Activated naive CD8-positive, alpha-beta T cell treated with anti-CD3 and anti-CD28 coated beads, Interleukin-2, amount 50 U/mL, for 16 hours (primary cell): Measurements from ENCODE around the gene EFNA4.
A peak's percentile ranks its signal among the peaks of the same experiment; 100 is the strongest.

Experiments
- DNase-seq: peaks from one replicate; pipeline ENCODE4 v3.0.0-alpha.2; 2020; ENCODE audit warnings: low read depth, low spot score

EFNA4 gene

DNA sequence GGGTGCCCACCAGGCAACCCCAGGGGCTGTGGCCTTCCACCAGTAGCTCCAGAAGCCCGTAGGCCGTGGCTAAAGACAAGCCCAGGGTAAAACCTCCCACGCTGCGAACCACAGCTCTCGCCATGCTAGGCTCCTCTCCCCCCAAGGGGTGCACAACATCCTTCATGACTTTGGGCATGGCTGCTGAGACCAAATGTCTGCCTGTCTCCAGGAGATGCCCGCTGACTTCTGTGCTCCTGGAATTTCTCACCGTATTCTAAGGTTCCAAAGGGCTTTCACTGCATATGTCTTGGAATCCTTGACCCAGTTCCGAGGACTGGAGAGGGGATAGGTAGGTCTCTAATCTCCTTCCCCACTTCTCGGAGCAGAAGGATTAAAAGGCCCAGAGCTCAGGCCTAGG lies 30.0 kb upstream of the EFNA4 start, which contains the start of the genes DCST1 and DCST2:
Gene DCST1 (plus strand): TSS at position 301 of the 400 bp plus-strand sequence. CDS start 213 bp downstream, outside the sequence.
Gene DCST2 (minus strand): TSS at position 258 of the 400 bp plus-strand sequence. CDS start 80 bp downstream, at position 178.
- no peak for DNase-seq

DNA sequence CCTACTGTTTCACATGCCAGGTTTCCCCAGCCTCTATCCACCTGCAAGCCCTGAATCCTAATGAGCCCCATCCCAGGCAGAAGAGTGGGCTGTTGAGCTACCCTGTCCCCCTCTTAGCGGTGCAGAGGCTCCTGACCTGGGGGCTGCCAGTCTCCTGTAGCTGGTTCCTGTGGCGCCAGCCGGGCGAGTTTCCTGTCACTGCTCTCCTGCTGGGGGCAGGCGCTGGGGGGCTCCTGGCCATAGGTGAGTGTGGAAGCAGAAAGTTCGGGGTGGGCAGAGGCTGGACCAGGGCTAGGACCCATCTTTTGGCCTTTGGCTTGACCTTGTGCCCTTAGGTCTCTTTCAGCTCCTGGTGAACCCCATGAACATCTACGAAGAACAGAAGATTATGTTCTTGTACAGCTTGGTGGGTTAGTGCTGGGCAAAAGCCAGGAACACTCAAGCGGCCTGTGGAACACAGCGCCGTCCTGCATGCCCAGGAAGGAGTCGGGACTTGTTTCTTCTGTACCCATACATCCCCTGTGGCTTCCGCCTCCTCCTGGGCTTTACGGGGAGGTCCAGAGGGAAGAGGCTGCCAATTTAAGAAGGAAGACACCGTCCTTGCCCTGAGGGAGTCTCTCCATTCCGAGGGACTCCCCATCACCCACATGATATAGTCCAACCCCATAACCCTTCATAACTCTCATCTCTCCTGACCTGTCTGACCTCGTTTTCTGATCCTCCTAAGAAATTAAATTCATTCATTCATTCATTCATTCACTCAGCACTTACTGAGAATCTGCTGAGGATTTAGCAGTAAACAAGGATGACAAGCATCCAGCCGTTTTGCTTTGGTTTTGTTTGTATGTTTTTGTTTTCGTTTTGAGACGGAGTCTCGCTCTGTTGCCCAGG lies 29.0 kb upstream of the EFNA4 start:
- no peak for DNase-seq

- DNase-seq, result no peak
These were observed 27.6 kb upstream of the EFNA4 start for GRCh38 chr1:155035936-155036335.

GRCh38 chr1:155037043-155037442 lies 26.5 kb upstream of the EFNA4 start:
- no peak for DNase-seq

- no peak for DNase-seq
These were observed 25.6 kb upstream of the EFNA4 start for GRCh38 chr1:155037851-155038441.

- no peak for DNase-seq
These were observed 24.8 kb upstream of the EFNA4 start for GRCh38 chr1:155038602-155039307.

GRCh38 chr1:155039308-155039669 lies 24.3 kb upstream of the EFNA4 start:
- DNase-seq, result no peak

DNA sequence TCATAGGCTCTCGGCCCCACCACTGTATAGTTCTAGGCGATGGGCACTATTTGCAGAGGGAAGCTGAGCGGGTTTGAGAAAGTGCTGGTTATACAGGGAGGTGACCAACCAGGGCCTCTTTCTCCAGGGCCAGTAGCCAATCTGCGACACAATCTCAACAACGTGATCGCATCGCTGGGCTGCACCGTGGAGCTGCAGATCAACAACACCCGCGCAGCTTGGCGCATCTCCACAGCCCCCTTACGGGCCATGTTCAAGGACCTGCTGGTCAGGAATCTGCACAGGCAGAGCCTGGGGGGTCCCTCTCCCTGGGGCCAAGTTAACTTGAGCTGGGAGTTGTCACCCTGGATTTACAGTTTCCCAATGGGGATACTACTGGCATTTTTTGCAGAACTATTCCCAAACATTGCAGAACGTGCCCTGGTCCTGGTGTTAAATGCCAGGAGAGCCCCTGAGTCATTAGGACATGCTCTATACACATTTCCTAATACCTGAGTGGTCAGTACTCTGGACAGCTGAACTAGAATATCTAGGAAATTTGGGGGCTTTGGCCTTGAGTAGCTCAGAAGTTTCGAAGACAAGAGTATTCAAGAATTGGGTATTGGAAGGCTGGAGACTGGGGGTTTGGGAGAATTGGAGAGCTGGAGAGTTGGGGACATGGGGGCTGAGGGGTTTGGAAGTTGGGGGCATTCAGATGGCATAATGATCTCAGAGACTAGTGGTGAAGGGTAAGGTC lies 23.0 kb upstream of the EFNA4 start:
- no peak for DNase-seq

GRCh38 chr1:155042789-155043188 lies 20.8 kb upstream of the EFNA4 start:
- DNase-seq, result no peak

- no peak for DNase-seq
These were observed 20.2 kb upstream of the EFNA4 start for GRCh38 chr1:155043301-155043702.

DNA sequence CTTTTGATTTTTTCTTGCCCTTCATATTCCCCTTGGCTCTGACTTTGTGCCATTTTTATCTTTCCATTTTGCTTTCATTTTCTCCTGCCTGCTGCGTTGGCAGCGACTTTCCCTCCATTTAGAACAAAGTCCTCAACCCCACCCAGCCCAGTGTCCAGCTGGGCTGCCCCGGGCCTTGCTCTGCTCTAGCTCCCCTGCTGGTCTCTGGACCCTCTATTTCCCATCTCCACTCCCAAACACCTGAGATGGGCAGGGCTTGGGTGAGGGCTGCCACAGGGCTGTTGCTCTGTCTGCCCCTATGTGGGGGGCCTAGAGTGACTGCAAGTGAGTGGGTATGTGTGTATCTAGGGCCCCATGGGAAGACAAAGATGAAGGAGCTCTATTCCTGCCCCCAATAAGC lies 19.7 kb upstream of the EFNA4 start:
- no peak for DNase-seq

GRCh38 chr1:155044365-155044764 lies 19.2 kb upstream of the EFNA4 start:
- no peak for DNase-seq

DNA sequence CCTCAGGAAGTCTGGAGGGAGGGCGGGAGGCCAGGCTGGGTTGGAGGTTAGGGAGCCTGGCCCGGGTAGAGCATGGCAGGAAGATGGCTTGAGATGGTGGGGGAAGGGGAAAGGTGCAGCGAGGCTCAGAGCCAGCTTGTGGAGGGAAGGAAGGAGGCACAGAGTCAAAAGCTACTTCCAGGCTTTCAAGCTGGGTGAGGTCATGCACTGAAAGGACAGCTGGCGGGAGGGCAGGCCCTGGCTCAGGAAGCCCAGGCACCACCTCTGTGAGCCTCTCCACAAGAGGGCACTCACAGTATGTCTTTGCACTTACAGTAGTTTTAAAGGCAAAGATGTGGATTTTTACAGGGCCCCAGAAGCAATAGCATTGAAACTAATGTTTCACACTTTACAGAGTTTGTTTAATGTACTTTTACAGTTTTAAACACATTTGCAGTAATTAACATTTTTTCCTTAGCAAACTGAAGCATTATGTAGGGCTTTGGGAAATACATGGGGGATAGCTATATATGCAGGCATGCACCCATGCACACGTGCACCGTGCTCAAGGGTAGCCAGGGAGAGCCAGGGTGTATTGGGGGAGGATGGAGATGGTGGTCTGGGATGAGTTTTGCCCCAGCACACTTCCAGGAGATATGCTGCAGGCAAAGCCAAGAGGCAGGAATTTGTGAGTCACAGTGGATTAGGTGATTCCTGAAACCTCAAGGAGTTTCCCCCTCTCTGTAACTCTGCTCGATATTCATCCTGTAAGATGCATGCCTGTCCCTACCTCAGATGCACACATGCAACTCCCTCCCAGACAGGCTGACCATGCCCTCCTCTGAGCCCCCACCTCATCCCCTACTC lies 18.5 kb upstream of the EFNA4 start:
- no peak for DNase-seq

DNA sequence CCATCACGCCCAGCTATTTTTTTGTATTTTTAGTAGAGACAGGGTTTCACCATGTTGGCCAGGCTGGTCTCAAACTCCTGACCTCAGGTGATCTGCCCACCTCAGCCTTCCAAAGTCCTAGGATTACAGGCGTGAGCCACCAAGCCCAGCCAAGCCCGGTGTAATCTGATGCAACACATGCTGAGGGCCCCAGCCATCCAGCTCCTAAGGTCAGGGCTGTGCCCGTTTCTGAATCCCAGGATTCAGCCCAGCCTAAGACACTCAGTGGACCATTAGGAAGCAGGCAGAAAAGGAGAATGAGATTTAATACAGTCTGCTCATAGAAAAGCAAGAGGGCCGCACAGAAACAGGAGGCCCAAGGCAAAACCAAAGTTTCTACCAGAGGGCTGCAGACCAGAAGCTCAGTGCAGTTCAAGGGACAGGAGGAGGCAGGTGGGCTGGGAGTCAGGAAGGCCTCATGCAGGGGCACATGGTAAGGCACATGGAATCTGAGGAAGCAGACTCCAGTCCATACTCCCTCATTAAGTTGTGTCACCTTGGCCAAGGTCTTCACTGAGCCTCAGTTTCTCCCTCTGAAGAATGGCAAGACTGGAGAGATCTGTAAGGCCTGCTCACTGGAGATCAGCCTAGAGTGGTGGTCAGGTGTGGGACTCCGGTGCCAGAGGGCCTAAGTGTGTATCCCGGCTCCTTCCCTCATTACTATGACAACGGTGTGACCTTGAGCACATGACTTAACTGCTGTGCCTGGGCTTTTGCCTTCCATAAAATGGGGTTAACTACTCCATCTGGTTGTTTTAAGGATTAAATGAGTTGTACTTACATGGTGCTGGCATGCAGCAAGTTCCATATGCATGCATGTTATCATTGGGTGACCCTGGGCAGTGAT lies 14.8 kb upstream of the EFNA4 start:
- DNase-seq, result no peak

- DNase-seq, result no peak
These were observed 13.6 kb upstream of the EFNA4 start for GRCh38 chr1:155049651-155050559.

- peak; percentile 37 for DNase-seq
These were observed 12.8 kb upstream of the EFNA4 start, which contains the start of gene ADAM15 for GRCh38 chr1:155050560-155051341. Gene ADAM15, plus strand, starts transcription at chr1:155051316. Its CDS starts 71 bp downstream, at chr1:155051387.

GRCh38 chr1:155051342-155051776 lies 12.2 kb upstream of the EFNA4 start:
- DNase-seq, result no peak
